ENCODE results near the gene ZFAND3.

DNA sequence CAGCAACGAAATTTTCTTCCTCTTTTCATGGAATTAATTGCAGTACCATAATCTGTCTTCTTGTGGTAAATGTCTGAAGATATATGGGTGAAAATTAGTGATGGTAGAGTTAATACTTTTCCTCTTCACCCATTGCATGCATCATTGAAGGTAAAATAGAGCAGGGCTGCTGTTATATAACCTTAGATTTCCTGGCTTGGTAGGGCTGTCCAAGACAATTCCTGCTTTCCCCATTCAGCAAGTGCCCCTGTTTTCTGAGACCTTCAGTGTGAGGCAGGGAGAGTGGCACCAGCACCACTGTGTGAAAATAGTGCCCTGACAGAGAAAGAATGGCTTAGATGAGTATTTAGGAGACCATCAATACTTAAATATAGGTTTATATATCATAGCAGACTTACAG, 202.0 kb downstream of the ZFAND3 start:
- TF ChIP-seq GATA2 (IDR thresholded peaks at IDR 0.05; ENCODE audit: low read depth, low read length) (no peak), GATA3 (IDR thresholded peaks at IDR 0.05; ENCODE audit: low read depth, low read length) (no peak)
